Type B pancreatic cell (in vitro differentiated cells): ENCODE data around the gene RPS16. TPM values are rescaled to one million over a fixed set of nuclear protein-coding genes. Genes with fewer than 3 reads are reported as not detected.
"Not testable (repeated sequence)": the region's sequence is repeated elsewhere in the genome, so short reads cannot be mapped to it uniquely, and the experiment has no call there.

Source experiments
- DNase-seq: peaks from one replicate; pipeline ENCODE4 v3.0.0; 2021; ENCODE audit warnings: mixed read lengths; ENCODE audit not compliant: unreplicated experiment; ENCODE audit errors: extremely low spot score
- H3K27ac Mint-ChIP-seq: 2 replicates; pipeline ENCODE4 v1.8.0; 2021; ENCODE audit warnings: mild to moderate bottlenecking, mixed read lengths
- H3K27me3 Mint-ChIP-seq: 2 replicates; pipeline ENCODE4 v1.8.0; 2021; ENCODE audit warnings: mixed read lengths
- H3K36me3 Mint-ChIP-seq: 2 replicates; pipeline ENCODE4 v1.8.0; 2021; ENCODE audit warnings: mixed read lengths
- H3K4me1 Mint-ChIP-seq: one replicate; pipeline ENCODE4 v1.8.0; 2021; ENCODE audit warnings: mixed read lengths; ENCODE audit not compliant: unreplicated experiment
- H3K4me3 Mint-ChIP-seq: 2 replicates; pipeline ENCODE4 v1.8.0; 2021; ENCODE audit warnings: mild to moderate bottlenecking, mixed read lengths
- H3K9me3 Mint-ChIP-seq: 2 replicates; pipeline ENCODE4 v1.8.0; 2021; ENCODE audit warnings: mixed read lengths
- CTCF ChIP-seq: fragments of 200-600 bp; sonication (generic); conservative IDR thresholded peaks from 2 replicates; pipeline ENCODE4 v1.5.0; 2021; ENCODE audit warnings: antibody characterized with exemption, mild to moderate bottlenecking
- total RNA-seq: library from RNA; stranded (reverse); gene quantifications from 2 replicates; pipeline ENCODE4 v1.2.1, GENCODE V29; 2021; ENCODE audit warnings: low replicate concordance

RPS16 gene
- total RNA-seq, 1 donor from 2014 or later = 2,175 TPM

DNA sequence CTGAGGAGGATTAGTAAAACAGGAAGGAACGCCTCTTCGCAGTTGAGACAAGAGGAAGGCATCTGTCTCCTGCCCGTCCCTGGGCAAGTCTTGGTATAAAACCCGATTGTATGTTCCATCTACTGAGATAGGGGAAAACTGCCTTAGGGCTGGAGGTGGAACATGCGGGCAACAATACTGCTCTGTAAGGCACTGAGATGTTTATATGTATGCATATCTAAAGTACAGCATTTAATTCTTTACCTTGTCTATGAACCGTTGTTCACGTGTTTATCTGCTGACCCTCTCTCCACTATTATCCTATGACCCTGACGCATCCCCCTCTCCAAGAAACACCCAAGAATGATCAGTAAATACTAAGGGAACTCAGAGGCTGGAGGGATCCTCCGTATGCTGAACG lies 44.2 kb upstream of the RPS16 start:
- H3K4me1 Mint-ChIP-seq = peaks cover 22% of the 10 kb centered on the region
- no peaks in the 10 kb centered on the region for H3K9me3 Mint-ChIP-seq
- H3K36me3 Mint-ChIP-seq = peaks cover 9% of the 10 kb centered on the region
- H3K27ac Mint-ChIP-seq = peak overlapping the region; percentile 97
- no peaks in the 10 kb centered on the region for H3K27me3 Mint-ChIP-seq
- H3K4me3 Mint-ChIP-seq = peak overlapping the region; percentile 95
- TF ChIP-seq CTCF = no peak
- no peak for DNase-seq

DNA sequence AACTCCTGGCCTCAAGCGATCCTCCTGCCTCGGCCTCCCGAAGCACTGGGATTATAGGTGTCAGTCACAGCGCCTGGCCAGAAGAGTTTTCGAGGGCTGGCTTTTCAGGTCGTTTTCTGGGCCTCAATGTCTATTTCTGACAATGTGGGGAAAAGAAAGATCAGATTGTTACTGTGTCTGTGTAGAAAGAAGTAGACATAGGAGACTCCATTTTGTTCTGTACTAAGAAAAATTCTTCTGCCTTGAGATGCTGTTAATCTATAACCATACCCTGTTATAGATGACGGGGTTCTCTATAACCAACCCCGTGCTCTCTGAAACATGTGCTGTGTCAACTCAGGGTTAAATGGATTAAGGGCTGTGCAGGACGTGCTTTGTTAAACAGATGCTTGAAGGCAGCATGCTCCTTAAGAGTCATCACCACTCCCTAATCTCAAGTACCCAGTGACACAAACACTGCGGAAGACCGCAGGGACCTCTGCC lies 43.6 kb upstream of the RPS16 start:
- Mint-ChIP-seq H3K36me3 (peaks cover 11% of the 10 kb centered on the region), H3K4me3 (peak overlapping the region; percentile 95), H3K4me1 (peaks cover 22% of the 10 kb centered on the region), H3K27ac (peak overlapping the region; percentile 97)
- H3K9me3 Mint-ChIP-seq, H3K27me3 Mint-ChIP-seq, DNase-seq: not testable (repeated sequence)

DNA sequence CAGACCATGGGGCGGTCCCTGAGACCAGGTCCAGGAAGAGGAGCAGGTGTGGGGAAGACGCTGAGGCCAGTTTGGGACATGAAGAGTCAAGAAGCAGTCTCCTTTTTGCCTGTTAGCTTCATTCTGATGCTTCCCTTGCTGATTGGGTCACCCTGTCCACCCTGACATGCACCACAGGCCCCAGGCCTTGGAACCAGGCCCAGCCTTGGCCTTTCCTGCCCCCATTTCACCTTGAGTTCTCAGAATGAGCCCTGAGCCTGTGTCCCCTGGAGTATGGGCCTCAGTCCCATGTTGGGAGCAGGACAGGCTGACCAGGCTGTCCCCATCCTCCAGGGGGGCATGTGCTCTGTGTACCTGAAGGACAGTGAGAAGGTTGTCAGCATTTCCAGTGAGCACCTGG lies 40.0 kb upstream of the RPS16 start:
- no peak for TF ChIP-seq CTCF
- DNase-seq = no peak
- peaks cover 11% of the 10 kb centered on the region for H3K4me1 Mint-ChIP-seq
- no peak overlapping the region for H3K4me3 Mint-ChIP-seq
- no peaks in the 10 kb centered on the region for H3K9me3 Mint-ChIP-seq
- no peak overlapping the region for H3K27ac Mint-ChIP-seq
- H3K36me3 Mint-ChIP-seq = peaks cover 11% of the 10 kb centered on the region
- H3K27me3 Mint-ChIP-seq = no peaks in the 10 kb centered on the region

- Mint-ChIP-seq H3K27ac (no peak overlapping the region), H3K4me3 (no peak overlapping the region), H3K27me3 (no peaks in the 10 kb centered on the region)
These were observed 38.4 kb upstream of the RPS16 start for GRCh38 chr19:39474139-39474620.

DNA sequence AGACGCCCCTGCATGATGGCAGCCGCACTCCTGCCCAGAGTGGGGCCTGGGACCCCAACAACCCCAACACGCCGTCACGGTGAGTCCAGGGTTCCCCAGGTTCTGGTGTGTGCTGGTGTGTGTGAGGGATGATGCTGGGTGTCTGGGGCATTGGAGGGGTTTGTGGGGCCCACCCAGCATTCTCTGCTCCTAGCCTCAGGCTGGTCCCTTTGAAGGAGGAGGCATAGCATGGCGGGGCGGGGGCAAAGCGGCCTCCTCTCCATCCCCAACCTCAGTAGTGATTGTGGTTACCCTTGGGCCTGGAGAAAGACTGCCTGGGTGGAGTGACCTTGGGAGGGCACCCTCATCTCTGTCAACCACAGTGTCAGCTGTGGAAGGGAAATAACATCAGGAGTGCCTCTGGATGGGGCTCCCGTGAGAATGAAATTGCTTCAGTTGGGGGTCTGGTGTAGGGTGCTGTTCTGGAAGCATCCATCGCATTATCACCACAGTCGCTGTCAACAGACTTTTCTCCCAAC lies 37.8 kb upstream of the RPS16 start:
- Mint-ChIP-seq H3K27me3 (no peaks in the 10 kb centered on the region), H3K4me1 (no peaks in the 10 kb centered on the region), H3K27ac (no peak overlapping the region), H3K4me3 (no peak overlapping the region), H3K36me3 (peaks cover 20% of the 10 kb centered on the region), H3K9me3 (no peaks in the 10 kb centered on the region)
- DNase-seq = no peak
- no peak for TF ChIP-seq CTCF

More at GRCh38 chr19:39474139-39474620, 38.4 kb upstream of the RPS16 start:
- no peaks in the 10 kb centered on the region for H3K4me1 Mint-ChIP-seq
- TF ChIP-seq CTCF = peak; percentile 85
- peak; percentile 80 for DNase-seq
- peaks cover 20% of the 10 kb centered on the region for H3K36me3 Mint-ChIP-seq
- no peaks in the 10 kb centered on the region for H3K9me3 Mint-ChIP-seq

GRCh38 chr19:39472746-39473442 lies 37.1 kb upstream of the RPS16 start:
- no peak overlapping the region for H3K4me3 Mint-ChIP-seq
- H3K27ac Mint-ChIP-seq = no peak overlapping the region
- peaks cover 24% of the 10 kb centered on the region for H3K36me3 Mint-ChIP-seq
- no peak for DNase-seq
- no peaks in the 10 kb centered on the region for H3K27me3 Mint-ChIP-seq
- H3K4me1 Mint-ChIP-seq = no peaks in the 10 kb centered on the region
- TF ChIP-seq CTCF = no peak
- H3K9me3 Mint-ChIP-seq = no peaks in the 10 kb centered on the region
